GM18519 (cell line): ENCODE results near the gene ICAM5.

Experiments used
- ATAC-seq: cut with Tn5 transposase; IDR thresholded peaks from one replicate; pipeline ENCODE4 v1.9.1; 2021; ENCODE audit warnings: mild to moderate bottlenecking, moderate library complexity; ENCODE audit not compliant: unreplicated experiment, low FRiP score

ICAM5 gene

GRCh38 chr19:10338940-10339339, 49.2 kb downstream of the ICAM5 start:
- no peak for ATAC-seq

GRCh38 chr19:10339380-10339960, 49.7 kb downstream of the ICAM5 start, which contains the start of gene ICAM3:
Gene ICAM3 (minus strand): TSS chr19:10339624. CDS start chr19:10339614, 10 bp downstream.
- ATAC-seq, result no peak

GRCh38 chr19:10339977-10340376, 50.2 kb downstream of the ICAM5 start:
- ATAC-seq, result no peak

DNA sequence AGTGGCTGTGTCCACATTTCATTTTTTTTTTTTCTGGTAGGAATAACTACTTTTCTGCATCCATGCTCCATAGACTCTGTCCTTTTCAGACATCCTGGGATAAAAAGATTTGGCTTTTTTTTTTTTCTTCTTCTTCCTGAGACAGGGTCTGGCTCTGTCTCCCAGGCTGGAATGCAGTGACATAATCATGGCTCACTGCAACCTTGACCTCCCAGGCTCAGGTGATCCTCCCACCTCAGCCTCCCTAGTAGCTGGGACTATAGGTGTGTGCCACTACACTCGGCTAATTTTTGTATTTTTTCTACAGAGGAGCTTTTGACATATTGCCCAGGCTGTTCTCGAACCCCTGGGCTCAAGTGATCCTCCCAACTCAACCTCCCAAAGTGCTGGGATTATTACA, 53.7 kb downstream of the ICAM5 start:
- no peak for ATAC-seq

DNA sequence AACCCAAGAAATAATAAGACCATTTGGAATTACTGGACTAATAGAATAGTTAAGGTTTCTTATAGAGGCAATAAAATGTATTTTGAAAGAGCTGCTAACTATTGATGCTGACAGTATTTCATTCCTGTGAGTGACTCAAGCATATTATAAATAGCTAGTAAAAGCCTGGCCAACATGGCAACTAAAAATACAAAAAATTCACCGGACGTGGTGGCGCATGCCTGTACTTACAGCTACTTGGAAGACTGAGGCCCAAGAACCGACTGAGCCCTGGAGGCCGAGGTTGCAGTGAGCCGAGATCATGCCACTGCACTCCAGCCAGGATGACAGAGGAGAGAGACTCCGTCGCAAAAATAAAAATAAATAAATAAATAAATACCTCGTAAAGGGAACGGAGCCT, 55.0 kb downstream of the ICAM5 start:
- ATAC-seq, result no peak
